ENCODE results near the gene ARMC3.
"Not testable (repeated sequence)": the region's sequence is repeated elsewhere in the genome, so short reads cannot be mapped to it uniquely, and the experiment has no call there.

ARMC3 gene, protein sequence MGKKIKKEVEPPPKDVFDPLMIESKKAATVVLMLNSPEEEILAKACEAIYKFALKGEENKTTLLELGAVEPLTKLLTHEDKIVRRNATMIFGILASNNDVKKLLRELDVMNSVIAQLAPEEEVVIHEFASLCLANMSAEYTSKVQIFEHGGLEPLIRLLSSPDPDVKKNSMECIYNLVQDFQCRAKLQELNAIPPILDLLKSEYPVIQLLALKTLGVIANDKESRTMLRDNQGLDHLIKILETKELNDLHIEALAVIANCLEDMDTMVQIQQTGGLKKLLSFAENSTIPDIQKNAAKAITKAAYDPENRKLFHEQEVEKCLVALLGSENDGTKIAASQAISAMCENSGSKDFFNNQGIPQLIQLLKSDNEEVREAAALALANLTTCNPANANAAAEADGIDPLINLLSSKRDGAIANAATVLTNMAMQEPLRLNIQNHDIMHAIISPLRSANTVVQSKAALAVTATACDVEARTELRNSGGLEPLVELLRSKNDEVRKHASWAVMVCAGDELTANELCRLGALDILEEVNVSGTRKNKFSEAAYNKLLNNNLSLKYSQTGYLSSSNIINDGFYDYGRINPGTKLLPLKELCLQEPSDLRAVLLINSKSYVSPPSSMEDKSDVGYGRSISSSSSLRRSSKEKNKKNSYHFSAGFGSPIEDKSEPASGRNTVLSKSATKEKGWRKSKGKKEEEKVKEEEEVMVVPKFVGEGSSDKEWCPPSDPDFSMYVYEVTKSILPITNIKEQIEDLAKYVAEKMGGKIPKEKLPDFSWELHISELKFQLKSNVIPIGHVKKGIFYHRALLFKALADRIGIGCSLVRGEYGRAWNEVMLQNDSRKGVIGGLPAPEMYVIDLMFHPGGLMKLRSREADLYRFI

DNA sequence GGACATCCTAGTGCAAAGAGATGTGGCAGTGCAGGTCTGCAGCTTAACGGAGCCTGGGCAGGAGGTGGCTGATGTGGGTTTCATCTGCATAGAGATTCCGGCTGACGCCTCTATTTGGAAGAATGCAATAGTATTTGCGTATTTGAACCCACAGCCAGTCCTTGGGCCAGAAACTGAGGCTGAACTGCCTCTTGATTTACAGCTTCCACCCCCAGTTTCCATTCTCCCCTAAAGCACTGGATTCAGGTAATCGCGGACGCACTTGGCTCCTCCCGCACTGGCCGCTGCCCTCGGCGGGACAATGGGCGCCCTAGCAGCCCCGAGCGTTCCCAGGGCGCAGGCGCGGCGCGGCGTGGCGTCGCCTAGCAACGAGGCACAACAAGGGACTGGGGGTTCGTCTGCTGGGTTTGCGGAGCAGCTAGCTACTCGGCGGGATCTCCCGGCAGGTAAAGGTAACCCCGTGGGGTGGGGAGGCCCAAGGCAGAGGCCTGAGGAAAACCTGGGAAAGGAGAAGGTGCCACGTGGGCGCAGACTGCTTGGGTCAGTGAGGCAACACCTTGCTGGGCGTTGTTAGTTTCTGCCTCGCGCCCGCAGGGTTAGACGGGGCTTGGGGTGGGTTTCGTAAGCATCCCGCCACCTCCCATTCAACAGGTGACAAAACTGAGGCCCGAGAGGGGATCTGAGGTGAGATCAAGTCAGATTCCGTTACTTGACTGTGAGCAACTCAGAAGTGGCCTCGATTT is at the start of gene ARMC3:
Gene ARMC3 (plus strand): TSS at position 393 of the 743 bp plus-strand sequence. CDS start 3,944 bp downstream, outside the sequence.
- DNase-seq (ENCODE audit: low read depth in 2 of 2) = peak; percentile 56 to 61

DNA sequence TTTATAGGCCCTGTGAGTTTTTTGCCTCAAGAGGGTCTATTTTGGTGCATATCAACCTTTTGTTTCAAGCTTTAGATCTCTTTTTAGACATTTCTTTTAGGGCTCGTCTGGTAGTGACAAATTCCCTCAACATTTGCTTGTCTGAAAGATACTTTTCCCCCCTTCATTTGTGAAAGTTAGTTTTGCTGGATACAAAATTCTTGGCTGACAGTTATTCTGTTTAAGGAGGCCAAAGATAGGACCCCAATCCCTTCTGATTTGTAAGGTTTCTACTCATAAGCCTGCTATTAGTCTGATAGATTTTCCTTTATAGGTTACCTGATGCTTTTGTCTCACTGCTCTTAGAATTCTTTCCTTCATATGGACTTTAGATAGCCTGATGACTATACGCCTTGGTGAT is 36.1 kb upstream of the ARMC3 start:
- no peak for DNase-seq (ENCODE audit: low read depth in 2 of 2)

DNA sequence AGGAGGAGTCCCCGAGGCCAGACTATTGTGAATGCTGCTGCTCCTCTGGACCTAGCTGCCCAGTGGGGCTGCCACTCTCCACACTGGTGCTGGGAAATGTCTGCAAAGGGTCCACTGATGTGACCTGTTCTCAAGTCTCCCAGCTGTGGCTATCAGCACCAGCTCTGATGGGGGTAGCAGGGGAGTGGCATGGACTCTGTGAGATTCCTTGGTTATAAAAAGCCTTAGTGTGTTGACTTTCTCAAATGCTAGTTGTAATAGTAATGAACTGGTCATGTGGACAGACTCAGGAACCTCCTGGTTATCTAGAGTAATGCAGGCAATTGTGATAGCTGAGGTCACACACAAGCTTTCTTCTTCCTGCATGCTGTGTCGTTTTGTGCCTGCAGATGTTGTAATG is 34.1 kb upstream of the ARMC3 start:
- no peak for DNase-seq (ENCODE audit: low read depth in 2 of 2)

DNA sequence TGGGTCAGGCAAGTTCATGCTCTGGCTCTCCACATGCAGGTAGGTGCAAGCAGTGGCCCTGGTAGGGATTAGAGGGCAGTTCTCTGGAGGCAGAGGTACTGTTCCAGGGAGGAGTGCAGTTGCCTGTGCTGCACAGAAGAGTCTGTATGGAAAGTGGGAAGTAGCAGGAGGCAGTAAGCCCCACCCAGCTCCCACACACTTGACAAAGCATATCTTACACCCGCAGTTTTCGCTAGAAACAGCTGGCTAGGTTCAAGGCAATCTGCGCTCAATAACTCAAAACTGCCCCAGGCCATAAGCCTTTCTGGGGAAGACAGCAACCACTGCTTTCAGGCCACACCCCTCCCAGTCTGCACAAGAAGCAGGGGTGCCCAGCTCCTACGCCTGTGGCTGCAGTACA is 33.1 kb upstream of the ARMC3 start:
- DNase-seq (ENCODE audit: low read depth in 2 of 2) = no peak

DNA sequence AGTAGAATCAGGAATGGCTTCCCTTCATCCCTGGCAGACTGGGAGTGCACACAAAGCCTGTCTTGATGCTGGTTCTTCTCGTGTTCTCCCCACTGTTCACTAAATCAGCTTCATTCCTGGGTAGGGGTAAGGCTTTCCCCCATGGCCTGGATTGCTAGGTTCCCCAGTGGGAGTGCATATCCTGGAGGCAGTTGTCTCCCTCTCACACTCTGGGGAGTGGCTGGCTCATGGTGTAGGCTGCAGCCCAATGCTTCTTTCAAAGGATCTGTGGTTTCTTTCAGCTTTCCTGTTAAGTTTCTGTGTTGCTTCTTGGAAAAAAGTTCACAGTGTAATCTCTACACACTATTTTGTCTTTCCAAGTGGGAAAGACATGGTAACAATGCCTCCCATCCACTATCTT is 32.6 kb upstream of the ARMC3 start:
- DNase-seq (ENCODE audit: low read depth in 2 of 2) = no peak

DNA sequence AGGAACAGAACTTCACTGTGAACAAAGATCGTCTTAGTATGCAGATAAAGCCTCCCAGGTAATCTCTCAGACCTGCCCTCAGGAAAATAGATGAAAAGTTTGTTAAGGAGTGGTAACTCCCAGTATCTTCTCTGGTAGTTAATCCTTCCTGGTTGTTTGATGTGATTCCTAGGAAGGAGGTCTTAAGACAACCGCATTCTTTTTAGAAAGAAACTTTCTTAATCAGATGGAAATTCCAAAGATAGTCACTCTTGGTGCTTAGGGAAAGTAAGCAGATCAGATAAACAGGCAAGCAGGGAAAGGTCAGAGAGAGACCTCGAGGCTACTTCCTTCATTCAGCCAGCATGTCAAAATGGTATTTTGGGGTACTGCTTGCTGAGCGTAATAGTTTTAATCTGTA is 30.5 kb upstream of the ARMC3 start:
- DNase-seq (ENCODE audit: low read depth in 2 of 2) = no peak

DNA sequence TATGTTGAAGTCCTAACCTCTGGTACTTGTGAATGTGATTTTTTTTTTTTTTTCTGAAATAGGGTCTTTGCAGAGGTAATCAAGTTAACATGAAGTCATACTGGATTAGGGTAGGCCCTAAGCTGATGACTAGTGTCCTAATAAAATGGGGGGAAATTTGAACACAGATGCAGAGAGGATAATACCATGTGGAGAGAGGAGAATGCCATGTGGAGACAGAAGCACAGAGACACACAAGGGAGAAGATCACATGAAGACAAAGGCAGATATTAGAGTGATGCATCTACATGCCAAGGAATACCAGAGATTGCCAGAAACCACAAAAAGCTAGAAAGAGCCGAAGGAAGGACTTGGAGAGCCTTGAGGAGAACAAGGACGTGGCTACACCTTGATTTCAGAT is 28.5 kb upstream of the ARMC3 start:
- DNase-seq (ENCODE audit: low read depth in 2 of 2) = no peak

DNA sequence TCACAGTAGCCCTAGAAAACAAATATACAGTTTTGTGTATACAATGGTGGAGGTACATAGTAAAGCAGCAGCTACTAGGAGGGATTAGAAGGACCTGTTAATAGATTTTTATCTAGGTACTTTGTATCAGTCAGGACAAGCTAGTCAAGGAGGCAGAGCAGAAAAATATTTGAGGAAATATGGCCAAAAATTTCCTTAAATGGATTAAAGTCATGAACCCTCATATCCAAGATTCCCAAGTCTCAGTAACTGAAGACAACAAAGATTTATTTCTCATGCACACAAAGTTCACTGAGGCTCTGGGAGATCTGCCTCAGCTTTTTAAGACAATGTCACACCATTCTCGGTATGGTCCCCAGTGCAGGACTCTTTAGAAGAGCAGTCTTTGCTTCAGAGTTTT is 28.1 kb upstream of the ARMC3 start:
- no peak for DNase-seq (ENCODE audit: low read depth in 2 of 2)

DNA sequence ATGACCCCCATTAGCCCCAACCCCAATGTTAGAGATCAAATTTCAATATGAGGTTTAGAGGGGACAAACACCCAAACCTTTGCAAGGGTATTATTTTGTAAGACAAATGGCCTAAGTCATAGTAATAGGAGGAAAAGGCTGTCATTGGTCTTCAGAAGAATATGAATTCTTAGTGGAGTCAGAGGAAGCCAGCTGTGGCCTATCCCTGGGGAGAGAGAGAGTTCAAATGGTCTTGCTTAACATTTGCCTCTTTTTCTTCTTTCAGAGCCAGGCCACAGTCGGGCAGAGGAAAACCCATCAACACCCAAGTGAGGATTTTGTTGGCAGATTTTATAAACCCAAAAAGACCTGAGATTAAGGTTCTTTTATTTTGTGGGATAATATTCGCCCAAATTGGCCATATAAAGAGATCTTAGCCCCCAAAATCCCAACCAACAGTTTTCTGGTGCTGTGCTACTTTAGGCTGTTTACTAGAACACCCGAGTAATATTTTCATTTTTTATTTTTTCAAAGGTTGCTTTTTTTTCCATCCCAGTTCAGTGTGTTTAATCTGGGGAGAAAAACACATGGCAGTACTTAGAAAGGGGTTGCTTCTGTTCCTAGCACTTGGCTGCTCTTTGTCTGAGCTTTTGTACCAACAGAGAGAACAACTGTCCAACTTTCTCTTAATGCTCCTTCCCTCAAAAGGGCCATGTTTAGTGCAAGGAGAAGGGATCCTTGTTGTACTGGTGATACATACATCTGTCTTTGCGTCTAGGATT is 26.8 kb upstream of the ARMC3 start:
- DNase-seq (ENCODE audit: low read depth in 2 of 2) = no peak

DNA sequence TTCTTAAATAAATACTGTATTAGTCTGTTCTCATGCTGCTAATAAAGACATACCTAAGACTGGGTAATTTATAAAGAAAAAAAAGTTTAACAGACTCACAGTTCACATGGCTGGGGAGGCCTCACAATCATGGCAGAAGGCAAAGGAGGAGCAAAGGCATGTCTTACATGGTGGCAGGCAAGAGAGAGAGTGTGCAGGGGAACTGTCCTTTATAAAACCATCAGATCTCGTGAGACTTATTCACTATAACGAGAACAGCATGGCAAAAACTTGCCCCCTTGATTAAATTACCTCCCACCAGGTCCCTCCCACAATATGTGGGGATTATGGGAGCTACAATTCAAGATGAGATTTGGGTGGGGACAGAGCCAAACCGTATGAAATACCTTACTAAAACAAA is 25.7 kb upstream of the ARMC3 start:
- DNase-seq (ENCODE audit: low read depth in 2 of 2) = not testable (repeated sequence)

DNA sequence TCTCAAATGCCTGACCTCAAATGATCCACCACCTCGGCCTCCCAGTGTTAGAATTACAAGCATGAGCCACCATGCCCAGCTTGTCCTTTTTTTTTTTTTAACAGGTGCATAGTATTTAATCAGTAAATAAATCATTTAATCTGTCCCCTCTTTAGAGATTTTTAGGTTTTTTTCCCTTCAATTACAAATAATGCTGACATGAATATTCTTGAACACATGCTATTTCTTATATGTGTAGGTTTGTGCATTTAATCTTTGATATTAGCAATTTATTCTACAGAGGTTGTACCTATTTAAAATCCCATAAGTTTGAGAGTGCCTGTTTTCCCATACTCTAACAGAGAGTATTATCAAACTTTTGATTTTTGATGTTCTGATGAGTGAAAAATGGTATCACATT is 24.2 kb upstream of the ARMC3 start:
- DNase-seq (ENCODE audit: low read depth in 2 of 2) = no peak

DNA sequence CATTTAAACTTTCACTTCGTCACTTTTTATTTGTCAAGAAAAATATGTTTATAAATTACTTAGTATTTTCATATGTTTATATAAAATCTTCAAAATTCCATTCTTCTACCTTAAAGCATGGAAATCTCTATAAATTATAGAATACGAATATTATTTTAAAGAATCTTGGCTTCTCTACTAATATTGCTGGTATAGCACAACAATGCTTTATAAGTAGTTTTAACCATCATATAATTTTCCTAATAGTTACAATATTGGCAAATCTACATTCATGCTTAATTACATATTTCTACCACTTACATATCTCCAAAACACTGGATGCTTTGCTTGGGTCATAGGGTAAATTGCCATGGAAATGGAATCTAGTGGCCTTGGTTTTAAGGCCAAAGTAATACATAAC is 21.1 kb upstream of the ARMC3 start:
- no peak for DNase-seq (ENCODE audit: low read depth in 2 of 2)

DNA sequence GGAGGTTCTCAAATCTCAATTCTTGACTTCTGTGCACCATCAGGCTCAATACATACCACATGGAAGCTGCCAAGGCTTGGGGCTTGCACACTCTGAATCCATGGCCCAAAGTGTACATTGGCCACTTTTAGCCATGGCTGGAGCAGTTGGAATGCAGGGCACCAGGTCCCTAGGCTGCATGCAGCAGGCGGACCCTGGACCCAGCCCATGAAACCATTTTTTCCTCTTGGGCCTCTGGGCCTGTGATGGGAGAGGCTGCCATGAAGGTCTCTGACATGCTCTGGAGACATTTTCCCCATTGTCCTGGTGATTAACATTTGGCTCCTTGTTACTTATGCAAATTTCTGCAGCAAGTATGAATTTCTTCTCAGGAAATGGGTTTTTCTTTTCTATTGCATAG is 19.0 kb upstream of the ARMC3 start:
- no peak for DNase-seq (ENCODE audit: low read depth in 2 of 2)

DNA sequence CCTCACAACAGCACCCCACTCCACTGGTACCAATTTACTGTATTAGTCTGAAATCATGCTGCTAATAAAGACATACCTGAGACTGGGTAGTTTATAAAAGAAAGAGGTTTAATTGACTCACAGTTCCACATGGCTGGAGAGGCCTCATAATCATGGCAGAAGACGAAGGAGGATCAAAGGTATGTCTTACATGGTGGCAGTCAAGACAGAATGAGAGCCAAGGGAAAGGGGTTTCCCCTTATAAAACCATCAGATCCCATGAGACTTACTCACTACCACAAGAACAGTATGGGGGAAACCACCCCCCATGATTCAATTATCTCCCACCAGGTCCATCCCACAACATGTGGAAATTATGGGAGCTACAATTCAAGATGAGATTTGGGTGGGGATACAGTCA is 18.2 kb upstream of the ARMC3 start:
- not testable (repeated sequence) for DNase-seq (ENCODE audit: low read depth in 2 of 2)

DNA sequence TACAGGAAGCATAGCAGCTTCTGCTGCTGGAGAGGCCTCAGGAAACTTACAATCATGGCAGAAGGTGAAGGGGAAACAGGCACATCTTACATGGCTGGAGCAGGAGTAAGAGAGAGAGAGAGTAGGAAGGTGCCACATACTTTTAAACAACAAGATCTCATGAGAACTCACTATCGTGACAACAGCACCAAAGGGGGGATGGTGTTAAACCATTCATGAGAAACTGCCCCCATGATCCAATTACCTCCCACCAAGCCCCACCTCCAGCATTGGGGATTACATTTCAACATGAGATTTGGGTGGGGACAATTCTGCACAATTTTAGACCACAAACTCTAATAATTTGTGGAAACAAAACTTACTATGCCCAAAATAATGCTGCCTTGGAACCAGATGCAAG is 16.8 kb upstream of the ARMC3 start:
- DNase-seq (ENCODE audit: low read depth in 2 of 2) = no peak

DNA sequence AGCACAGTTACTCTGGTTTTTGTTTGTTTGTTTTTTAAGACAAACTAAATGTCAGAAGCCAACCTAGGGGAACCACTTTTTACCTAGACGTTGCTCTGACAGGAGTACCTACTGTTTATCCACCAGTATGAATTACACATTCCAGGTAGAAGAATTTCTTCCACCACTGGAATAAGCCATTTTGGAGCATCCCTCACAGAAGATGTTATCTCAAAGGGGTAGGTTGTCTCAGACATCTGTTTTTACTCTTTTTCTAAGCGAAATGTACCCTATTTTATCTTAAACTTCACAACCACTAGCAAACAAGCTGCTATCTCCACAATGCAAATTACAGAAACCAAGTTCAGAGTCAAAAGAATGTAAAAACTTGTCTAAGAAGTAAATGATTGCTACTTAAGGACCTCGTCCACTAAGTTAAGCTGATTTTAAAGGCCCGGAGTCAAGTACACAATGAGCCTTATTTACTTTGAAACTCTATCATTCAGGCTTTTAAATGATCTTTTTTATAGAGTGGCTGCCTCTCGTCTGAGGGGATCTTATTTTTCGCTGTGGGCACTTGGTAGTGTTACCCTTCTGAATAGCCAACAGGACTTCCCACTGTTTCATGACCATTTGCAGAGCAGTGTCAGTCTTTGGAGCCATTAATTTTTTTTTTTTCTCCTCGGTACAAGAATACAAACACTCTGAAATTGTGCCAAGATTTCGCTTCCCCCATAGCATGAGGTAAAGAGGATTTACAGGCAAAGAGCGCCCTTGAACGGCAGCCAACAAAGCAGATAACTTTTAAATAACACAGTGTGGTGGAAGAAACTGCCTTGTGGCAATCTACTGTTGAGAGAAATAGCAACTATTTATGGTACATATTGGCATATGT is 15.7 kb upstream of the ARMC3 start:
- DNase-seq (ENCODE audit: low read depth in 2 of 2) = no peak

DNA sequence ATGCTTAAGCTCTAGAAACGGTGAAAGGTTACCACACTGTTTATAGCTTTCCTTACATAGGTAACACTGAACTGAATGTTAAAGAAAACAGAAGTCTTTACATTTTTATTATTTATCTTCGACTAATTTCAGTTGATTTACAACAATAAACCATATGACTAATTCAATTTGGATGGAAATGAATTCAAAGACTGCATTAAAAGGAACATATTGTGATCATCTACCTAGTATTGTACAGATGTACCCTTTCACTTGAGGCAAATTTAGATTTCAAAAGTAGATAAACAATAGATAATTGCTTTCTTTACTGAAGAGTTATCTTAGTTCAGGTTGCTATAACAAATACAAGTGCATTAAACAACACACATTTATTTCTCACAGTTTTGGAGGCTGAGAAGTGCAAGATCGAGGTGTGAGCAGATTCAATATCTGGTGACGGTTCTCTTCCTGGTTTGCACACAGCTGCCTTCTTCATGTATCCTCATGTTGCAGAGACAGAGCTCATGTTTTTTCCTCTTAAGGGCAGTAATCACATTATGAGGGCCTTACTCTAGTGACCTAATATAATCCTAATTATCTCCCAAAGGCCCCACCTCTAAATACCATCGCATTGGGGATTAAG is 15.0 kb upstream of the ARMC3 start:
- DNase-seq (ENCODE audit: low read depth in 2 of 2) = no peak

DNA sequence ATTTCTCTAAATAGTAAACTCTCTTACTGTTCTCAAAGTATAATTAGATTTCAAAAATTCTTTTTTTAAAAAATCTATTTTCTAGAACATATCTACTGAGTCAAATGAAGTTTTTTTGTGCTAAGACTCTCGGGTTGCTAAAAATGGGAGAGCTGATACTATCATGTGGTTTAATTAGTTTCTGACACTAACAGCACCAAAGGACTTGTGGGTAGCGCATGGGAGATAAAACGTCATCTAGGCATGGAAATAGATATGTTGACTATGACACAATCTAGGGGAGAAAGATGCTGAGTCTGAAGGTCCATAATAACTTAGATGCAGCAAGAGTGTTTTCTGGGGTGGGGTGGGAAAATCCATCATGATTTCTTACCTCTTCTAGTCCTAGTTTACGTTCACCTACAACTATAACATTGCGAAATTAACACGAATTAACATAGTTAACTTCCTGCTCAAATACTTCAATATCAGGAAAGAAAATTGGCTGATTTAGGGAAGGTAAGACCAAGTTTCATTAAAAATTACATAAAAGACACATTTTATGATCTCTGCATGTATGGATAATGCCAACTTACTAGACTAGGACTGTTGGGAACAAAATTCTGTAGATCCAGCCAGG is 14.3 kb upstream of the ARMC3 start:
- DNase-seq (ENCODE audit: low read depth in 2 of 2) = no peak

DNA sequence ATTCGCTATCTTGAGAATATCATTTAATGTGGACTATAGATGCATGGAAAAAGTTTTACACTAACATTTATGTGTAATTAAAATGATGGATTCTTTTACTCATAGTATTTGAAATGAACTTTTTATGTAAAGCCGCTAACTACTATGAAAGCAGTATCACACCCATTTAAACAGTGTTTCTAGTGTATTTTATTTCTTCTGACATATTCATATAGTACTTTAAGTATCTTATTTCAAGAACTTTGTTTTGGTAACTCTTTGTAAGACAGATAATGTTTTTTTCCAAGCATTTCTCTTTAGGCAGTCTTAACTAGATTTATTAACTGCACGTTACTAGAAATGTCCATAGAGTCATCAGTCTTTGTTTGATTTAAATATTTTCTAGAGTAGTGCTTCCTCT is 12.5 kb upstream of the ARMC3 start:
- no peak for DNase-seq (ENCODE audit: low read depth in 2 of 2)

DNA sequence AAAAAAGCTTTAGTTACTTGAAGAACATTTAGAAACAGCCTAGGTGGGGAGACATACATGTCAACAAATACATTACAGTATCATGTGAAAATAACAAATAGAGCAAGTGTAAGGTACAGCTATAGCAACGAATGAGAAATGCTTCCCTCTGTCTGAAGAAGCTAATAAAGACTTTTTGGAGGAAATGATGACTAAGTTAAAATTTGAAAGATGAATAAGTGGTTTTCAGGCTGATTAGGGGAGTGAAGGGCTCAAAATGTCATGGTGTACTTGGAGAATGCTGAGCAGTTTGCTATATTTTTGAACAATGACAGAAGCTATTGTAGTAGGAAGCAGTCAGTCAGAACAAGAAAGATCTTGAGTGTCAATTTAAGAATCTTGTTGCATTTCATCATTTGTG is 2.8 kb upstream of the ARMC3 start:
- DNase-seq (ENCODE audit: low read depth in 2 of 2) = no peak
